HepG2 (cell line): ENCODE data around the gene SP5. TPM values are rescaled to one million over a fixed set of nuclear protein-coding genes. Genes with fewer than 3 reads are reported as not detected.

Experiments used
- ATF4 ChIP-seq, 2 experiments: fragments of 450-650 bp in 1 of 2; sonication (generic) in 1 of 2; formaldehyde crosslinking; IDR thresholded peaks; 2 replicates each; pipeline versions ENCODE4 v1.5.0 to v1.8.0; 2020 to 2022; ENCODE audit warnings: mild to moderate bottlenecking in 1 of 2, missing genetic modification reagents in 1 of 2
- CC2D1A ChIP-seq: sonication (generic); formaldehyde crosslinking; IDR thresholded peaks from 2 replicates; pipeline ENCODE4 v1.8.1; 2023; ENCODE audit warnings: mild to moderate bottlenecking, missing genetic modification reagents
- EP300 ChIP-seq, 3 experiments: sonication (generic) in 1 of 3; formaldehyde crosslinking in 1 of 3; IDR thresholded peaks; 2 replicates each; pipeline versions ENCODE4 v1.5.1 to v1.6.1; 2011 to 2020; ENCODE audit warnings: low read depth in 2 of 3, low read length in 2 of 3, borderline replicate concordance in 1 of 3, improper control_type of control experiment in 1 of 3, mild to moderate bottlenecking in 1 of 3, missing genetic modification reagents in 1 of 3, moderate library complexity in 1 of 3
- MZF1 ChIP-seq: sonication (generic); formaldehyde crosslinking; IDR thresholded peaks from 2 replicates; pipeline ENCODE4 v1.8.1; 2023; ENCODE audit warnings: mild to moderate bottlenecking, missing genetic modification reagents, borderline replicate concordance
- POLR2G ChIP-seq: fragments of 200-400 bp; formaldehyde crosslinking; IDR thresholded peaks from 2 replicates; pipeline ENCODE4 v1.6.1; 2018; ENCODE audit warnings: mild to moderate bottlenecking, low read depth, low read length, moderate library complexity
- SOX6 ChIP-seq, 2 experiments: fragments of 450-650 bp in 1 of 2; sonication (generic) in 1 of 2; formaldehyde crosslinking in 1 of 2; IDR thresholded peaks; 2 replicates each; pipeline versions ENCODE4 v1.4.0 to v1.6.1; 2017 to 2020; ENCODE audit warnings: antibody characterized with exemption in 1 of 2, mild to moderate bottlenecking in 1 of 2, missing genetic modification reagents in 1 of 2
- TARDBP ChIP-seq: sonication (generic); formaldehyde crosslinking; IDR thresholded peaks from 2 replicates; pipeline ENCODE4 v1.8.0; 2022; ENCODE audit warnings: mild to moderate bottlenecking, missing genetic modification reagents
- TRIM22 ChIP-seq: fragments of 450-650 bp; IDR thresholded peaks from 2 replicates; pipeline ENCODE4 v1.6.1; 2017
- ZBTB4 ChIP-seq: sonication (generic); formaldehyde crosslinking; IDR thresholded peaks from 2 replicates; pipeline ENCODE4 v1.4.0; 2020; ENCODE audit warnings: missing genetic modification reagents, mild to moderate bottlenecking, borderline replicate concordance
- ZBTB40 ChIP-seq, 2 experiments: fragments of 450-650 bp in 1 of 2; sonication (generic) in 1 of 2; formaldehyde crosslinking in 1 of 2; IDR thresholded peaks; 2 replicates each; pipeline versions ENCODE4 v1.6.1 to v1.8.0; 2016 to 2022; ENCODE audit warnings: antibody characterized with exemption in 1 of 2, mild to moderate bottlenecking in 1 of 2, missing genetic modification reagents in 1 of 2
- polyA plus RNA-seq, 8 experiments: library from polyadenylated mRNA; depleted of rRNA in 3 of 8; stranded (reverse) in 7 of 8; unstranded in 1 of 8; fragments of >200 nt; fragmentation: Illumina TruSeq in 4 of 8; extraction: Trizol in 4 of 8; gene quantifications; 2 replicates each; pipeline versions ENCODE4 v1.2.1 to v1.2.3, GENCODE V29; 2011 to 2016; ENCODE audit warnings: low read depth in 4 of 8, missing spikeins in 1 of 8, mixed read lengths in 1 of 8; ENCODE audit not compliant: insufficient read depth in 1 of 8
- total RNA-seq, 5 experiments: library from RNA; depleted of rRNA; stranded (reverse); fragments of >200 nt; fragmentation: Illumina TruSeq; extraction: Trizol; gene quantifications; 2 replicates each; pipeline ENCODE4 v1.2.3, GENCODE V29; 2016; ENCODE audit warnings: low read depth in 1 of 5

SP5 gene
- total and polyA plus RNA-seq, 2 of the 13 experiments (the other 11 are each of a cell fraction or from before 2014, with no cell fraction given) = 50.8 to 119 TPM

- TF ChIP-seq ZBTB40 (IDR thresholded peaks at IDR 0.05) (no peak), ZBTB40 (CRISPR knock-in tag; IDR thresholded peaks at IDR 0.05) (no peak), TARDBP (CRISPR knock-in tag) (no peak), POLR2G (peak; percentile 40), CC2D1A (CRISPR knock-in tag) (no peak), MZF1 (CRISPR knock-in tag) (no peak), ZBTB4 (CRISPR knock-in tag) (no peak), ATF4 (CRISPR knock-in tag; IDR thresholded peaks at IDR 0.05) (no peak; a peak in 1 of 4 replicates), SOX6 (IDR thresholded peaks at IDR 0.05) (no peak), SOX6 (CRISPR knock-in tag; IDR thresholded peaks at IDR 0.05) (no peak), EP300 (IDR thresholded peaks at IDR 0.05; ENCODE audit: low read depth in 2 of 2, low read length in 2 of 2) (peak in 1 of 2 experiments; percentile 18; a peak in 1 of 4 replicates), EP300 (CRISPR knock-in tag; IDR thresholded peaks at IDR 0.05; ENCODE audit: borderline replicate concordance) (no peak), TRIM22 (no peak)
Observed at GRCh38 chr2:170711196-170711773, 3.9 kb upstream of the SP5 start (continued).
